SK-N-MC (cell line): ENCODE results near the gene GGCX.

Experiments used
- EZH2 ChIP-seq: fragments of 200-600 bp; sonication (generic); IDR thresholded peaks from one replicate; pipeline ENCODE4 v1.6.1; 2017; ENCODE audit warnings: antibody characterized with exemption
- FOXP2 ChIP-seq: optimal IDR thresholded peaks from 2 replicates; pipeline ENCODE3; 2011; ENCODE audit warnings: mild to moderate bottlenecking, moderate library complexity; ENCODE audit not compliant: insufficient read depth; ENCODE audit errors: extremely low read length, control extremely low read depth
- POLR2AphosphoS5 ChIP-seq: IDR thresholded peaks from 2 replicates; pipeline ENCODE4 v1.6.1; 2012; ENCODE audit warnings: mild to moderate bottlenecking, low read depth, low read length, borderline replicate concordance

DNA sequence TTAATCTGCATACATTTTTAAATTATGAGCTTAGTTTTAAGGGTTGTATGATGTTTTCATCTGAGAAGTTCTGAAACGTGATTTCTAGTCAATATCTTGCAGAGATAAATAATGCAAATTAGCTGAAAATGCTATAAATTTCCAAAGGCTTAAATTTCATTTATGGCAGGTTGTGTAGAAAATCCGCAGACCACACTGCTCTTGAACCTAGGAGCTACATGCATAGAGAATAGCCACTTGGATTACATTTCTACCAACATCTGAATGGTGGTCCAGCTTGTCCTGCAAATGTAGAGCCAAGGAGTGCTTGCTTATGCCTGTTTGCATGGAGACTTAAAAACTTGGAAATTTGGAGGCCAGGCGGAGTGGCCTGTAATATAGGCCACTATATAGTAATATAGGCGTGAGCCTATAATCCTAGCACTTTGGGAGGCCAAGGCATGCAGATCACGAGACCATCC is 15.5 kb downstream of the GGCX start:
- TF ChIP-seq POLR2AphosphoS5 (no peak), EZH2 (no peak), FOXP2 (no peak)
